Measurements from ENCODE around the gene ILK. TPM values are rescaled to one million over a fixed set of nuclear protein-coding genes. Genes with fewer than 3 reads are reported as not detected.

The ILK gene
- total RNA-seq, 1 experiment from 2014 or later, result 92.3 TPM

- no peak overlapping the region for H3K27ac Mint-ChIP-seq (ENCODE audit: low read depth, unreplicated experiment)
- CTCF ChIA-PET, result interaction anchor here (0.6 kb wide), 1 partner anchor 1374 kb away, joined by 3 read pairs; no protein-coding TSS in a partner anchor
- POLR2A ChIA-PET, result no interaction called here
Observed at GRCh38 chr11:6633422-6634408, 30.1 kb downstream of the ILK start.

GRCh38 chr11:6634534-6634933 lies 31.0 kb downstream of the ILK start:
- Mint-ChIP-seq H3K27me3 (ENCODE audit: insufficient read depth, unreplicated experiment) (no peaks in the 10 kb centered on the region), H3K36me3 (ENCODE audit: insufficient read depth, unreplicated experiment) (no peaks in the 10 kb centered on the region), H3K4me3 (ENCODE audit: unreplicated experiment) (no peak overlapping the region), H3K27ac (ENCODE audit: low read depth, unreplicated experiment) (no peak overlapping the region), H3K4me1 (ENCODE audit: insufficient read depth, unreplicated experiment) (no peaks in the 10 kb centered on the region), H3K9me3 (ENCODE audit: unreplicated experiment) (no peaks in the 10 kb centered on the region)
- ChIA-PET POLR2A (no interaction called here), CTCF (interaction anchor here (0.5 to 1.1 kb wide), 3 partner anchors 33 to 1375 kb away, joined by 3 read pairs; no protein-coding TSS in a partner anchor)
- BruUV-seq (replicated peaks), result no TSS peak
- DNase-seq (ENCODE audit: unreplicated experiment), result no peak
- no peak for TF ChIP-seq CTCF (IDR thresholded peaks at IDR 0.05; ENCODE audit: unreplicated experiment)
- intact Hi-C loops (cut with micrococcal nuclease), result no loop called here

More at GRCh38 chr11:6633422-6634408, 30.1 kb downstream of the ILK start:
- Mint-ChIP-seq H3K36me3 (ENCODE audit: insufficient read depth, unreplicated experiment) (no peaks in the 10 kb centered on the region), H3K9me3 (ENCODE audit: unreplicated experiment) (no peaks in the 10 kb centered on the region), H3K27me3 (ENCODE audit: insufficient read depth, unreplicated experiment) (no peaks in the 10 kb centered on the region), H3K4me1 (ENCODE audit: insufficient read depth, unreplicated experiment) (no peaks in the 10 kb centered on the region), H3K4me3 (ENCODE audit: unreplicated experiment) (no peak overlapping the region)
- no peak for DNase-seq (ENCODE audit: unreplicated experiment)
- BruUV-seq (replicated peaks), result no TSS peak
- intact Hi-C loops (cut with micrococcal nuclease), result no loop called here
- TF ChIP-seq CTCF (IDR thresholded peaks at IDR 0.05; ENCODE audit: unreplicated experiment), result no peak

GRCh38 chr11:6635082-6635932 lies 31.7 kb downstream of the ILK start:
- CTCF ChIA-PET, result interaction anchor here (1.1 to 1.8 kb wide), 2 partner anchors 33 to 256 kb away, joined by 3 to 7 read pairs; no protein-coding TSS in a partner anchor
- TF ChIP-seq CTCF (IDR thresholded peaks at IDR 0.05; ENCODE audit: unreplicated experiment), result no peak
- no peak for DNase-seq (ENCODE audit: unreplicated experiment)
- POLR2A ChIA-PET, result interaction anchor here (0.6 kb wide), 1 partner anchor 10 kb away, joined by 3 read pairs; no protein-coding TSS in a partner anchor
- Mint-ChIP-seq H3K9me3 (ENCODE audit: unreplicated experiment) (no peaks in the 10 kb centered on the region), H3K27me3 (ENCODE audit: insufficient read depth, unreplicated experiment) (no peaks in the 10 kb centered on the region), H3K36me3 (ENCODE audit: insufficient read depth, unreplicated experiment) (no peaks in the 10 kb centered on the region), H3K27ac (ENCODE audit: low read depth, unreplicated experiment) (no peak overlapping the region), H3K4me1 (ENCODE audit: insufficient read depth, unreplicated experiment) (no peaks in the 10 kb centered on the region), H3K4me3 (ENCODE audit: unreplicated experiment) (no peak overlapping the region)
- BruUV-seq (replicated peaks), result no TSS peak
- intact Hi-C loops (cut with micrococcal nuclease), result no loop called here

- TF ChIP-seq CTCF (IDR thresholded peaks at IDR 0.05; ENCODE audit: unreplicated experiment), result no peak
- Mint-ChIP-seq H3K36me3 (ENCODE audit: insufficient read depth, unreplicated experiment) (no peaks in the 10 kb centered on the region), H3K27ac (ENCODE audit: low read depth, unreplicated experiment) (no peak overlapping the region), H3K4me3 (ENCODE audit: unreplicated experiment) (no peak overlapping the region), H3K4me1 (ENCODE audit: insufficient read depth, unreplicated experiment) (no peaks in the 10 kb centered on the region), H3K9me3 (ENCODE audit: unreplicated experiment) (no peaks in the 10 kb centered on the region), H3K27me3 (ENCODE audit: insufficient read depth, unreplicated experiment) (no peaks in the 10 kb centered on the region)
- ChIA-PET CTCF (interaction anchor here (0.9 to 1.8 kb wide), 2 partner anchors 34 to 257 kb away, joined by 3 to 7 read pairs; no protein-coding TSS in a partner anchor), POLR2A (no interaction called here)
- DNase-seq (ENCODE audit: unreplicated experiment), result no peak
- BruUV-seq (replicated peaks), result no TSS peak
- intact Hi-C loops (cut with micrococcal nuclease), result no loop called here
Observed at GRCh38 chr11:6636480-6636879, 32.9 kb downstream of the ILK start.
